SK-N-MC (cell line): ENCODE measurements around the gene HMGXB3.

Experiments
- DNase-seq: peaks from one replicate; pipeline ENCODE4 v3.0.0-alpha.2; 2011; ENCODE audit warnings: low read depth, low spot score
- H3K27ac ChIP-seq: fragments of 200-600 bp; sonication (generic); 2 replicates; pipeline ENCODE4 v1.5.1; 2016; ENCODE audit warnings: mixed run types
- H3K36me3 ChIP-seq: fragments of 200-600 bp; sonication (generic); 2 replicates; pipeline ENCODE4 v1.6.1; 2017; ENCODE audit warnings: antibody characterized with exemption, low read length, mixed read lengths; ENCODE audit not compliant: insufficient read depth
- H3K4me3 ChIP-seq: fragments of 200-600 bp; sonication (generic); 2 replicates; pipeline ENCODE4 v1.5.1; 2016
- H3K9ac ChIP-seq: fragments of 200-600 bp; sonication (generic); 2 replicates; pipeline ENCODE4 v1.8.0; 2017; ENCODE audit warnings: mixed run types, mixed read lengths; ENCODE audit not compliant: insufficient read length
- H3K9me3 ChIP-seq: fragments of 200-600 bp; sonication (generic); 2 replicates; pipeline ENCODE4 v1.6.1; 2017; ENCODE audit warnings: low read depth, mild to moderate bottlenecking, antibody characterized with exemption, low read length, moderate library complexity, mixed read lengths
- EZH2 ChIP-seq: fragments of 200-600 bp; sonication (generic); IDR thresholded peaks from one replicate; pipeline ENCODE4 v1.6.1; 2017; ENCODE audit warnings: antibody characterized with exemption
- FOXP2 ChIP-seq: optimal IDR thresholded peaks from 2 replicates; pipeline ENCODE3; 2011; ENCODE audit warnings: mild to moderate bottlenecking, moderate library complexity; ENCODE audit not compliant: insufficient read depth; ENCODE audit errors: extremely low read length, control extremely low read depth
- POLR2AphosphoS5 ChIP-seq: IDR thresholded peaks from 2 replicates; pipeline ENCODE4 v1.6.1; 2012; ENCODE audit warnings: mild to moderate bottlenecking, low read depth, low read length, borderline replicate concordance

The HMGXB3 gene

DNA sequence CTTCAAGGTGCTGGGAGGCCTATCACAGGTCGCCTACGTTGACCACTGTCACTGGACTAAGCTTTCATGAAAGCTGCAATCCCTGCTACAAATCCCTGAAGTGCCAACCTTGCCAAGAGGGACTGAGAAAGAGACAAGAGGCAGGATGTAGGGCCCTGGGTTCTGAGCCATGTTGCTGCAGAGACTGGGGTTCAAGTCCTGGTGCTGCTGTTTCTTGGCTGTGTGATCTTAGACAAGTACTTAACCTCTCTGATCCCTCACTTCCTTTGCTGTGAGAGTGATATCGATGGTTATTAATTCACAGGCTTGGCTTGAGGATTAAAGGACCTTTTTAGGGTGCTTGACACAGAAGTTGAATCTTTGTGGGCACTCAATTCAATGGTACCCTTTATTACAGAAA lies 70.3 kb downstream of the HMGXB3 start:
- H3K9ac ChIP-seq = no peak overlapping the region
- no peaks in the 10 kb centered on the region for H3K36me3 ChIP-seq
- H3K4me3 ChIP-seq = no peak overlapping the region
- no peaks in the 10 kb centered on the region for H3K9me3 ChIP-seq
- DNase-seq = no peak
- no peak overlapping the region for H3K27ac ChIP-seq
- no peak for TF ChIP-seq POLR2AphosphoS5
- TF ChIP-seq EZH2 = no peak
- TF ChIP-seq FOXP2 = no peak

DNA sequence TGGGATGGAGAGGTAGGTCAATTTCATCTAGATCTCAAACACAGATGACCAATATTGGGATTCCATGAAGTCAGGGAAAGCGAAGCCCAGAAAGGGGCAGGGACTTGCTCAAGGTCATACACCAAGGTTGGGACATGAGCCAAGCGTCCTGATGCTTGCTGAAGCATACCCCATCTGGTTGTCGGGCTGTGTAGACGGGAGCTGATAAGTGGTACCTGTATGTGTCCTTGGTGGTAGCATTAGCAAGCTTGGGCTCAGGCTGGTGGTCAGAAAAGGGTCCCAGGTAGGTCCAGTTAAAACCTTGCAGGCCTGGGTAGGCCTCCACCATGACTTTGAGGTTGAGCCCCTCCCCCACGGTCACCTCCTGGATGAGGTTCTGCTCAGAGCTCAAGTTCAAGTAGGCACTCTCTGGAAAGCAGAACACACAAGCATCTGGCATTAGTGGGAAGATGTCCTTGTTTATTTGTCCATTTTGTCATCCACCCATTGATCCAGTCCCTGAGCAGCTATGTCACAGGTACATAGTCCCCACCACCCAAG lies 72.6 kb downstream of the HMGXB3 start:
- H3K9me3 ChIP-seq = no peaks in the 10 kb centered on the region

DNA sequence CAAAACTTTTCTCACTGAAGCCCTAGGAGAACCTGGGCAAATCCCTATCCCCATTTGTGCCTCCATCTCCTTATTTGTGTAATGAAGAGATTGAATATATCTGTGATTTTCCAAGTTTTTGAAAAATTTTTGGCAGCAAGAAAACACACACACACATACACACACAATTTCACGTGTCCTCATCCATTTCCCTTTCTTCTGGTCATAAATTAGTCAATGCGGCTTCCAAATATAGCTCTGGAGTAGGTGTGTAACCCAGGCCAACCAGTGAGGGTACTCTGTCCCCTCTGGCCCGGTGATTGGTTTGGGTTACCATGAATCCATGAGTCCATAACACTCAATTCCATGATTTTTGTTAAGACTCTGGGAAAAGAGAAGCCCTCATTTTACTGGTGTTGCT lies 73.1 kb downstream of the HMGXB3 start:
- H3K9me3 ChIP-seq = no peaks in the 10 kb centered on the region
- H3K4me3 ChIP-seq = no peak overlapping the region
- DNase-seq = no peak
- no peak for TF ChIP-seq EZH2
- TF ChIP-seq FOXP2 = no peak
- no peak for TF ChIP-seq POLR2AphosphoS5
- H3K9ac ChIP-seq = no peak overlapping the region
- no peak overlapping the region for H3K27ac ChIP-seq
- H3K36me3 ChIP-seq = no peaks in the 10 kb centered on the region

More for the DNA sequence above, 72.6 kb downstream of the HMGXB3 start:
- TF ChIP-seq FOXP2 (no peak), EZH2 (no peak), POLR2AphosphoS5 (no peak)
- no peak for DNase-seq
- Histone ChIP-seq H3K27ac (no peak overlapping the region), H3K9ac (no peak overlapping the region), H3K4me3 (no peak overlapping the region), H3K36me3 (no peaks in the 10 kb centered on the region)

DNA sequence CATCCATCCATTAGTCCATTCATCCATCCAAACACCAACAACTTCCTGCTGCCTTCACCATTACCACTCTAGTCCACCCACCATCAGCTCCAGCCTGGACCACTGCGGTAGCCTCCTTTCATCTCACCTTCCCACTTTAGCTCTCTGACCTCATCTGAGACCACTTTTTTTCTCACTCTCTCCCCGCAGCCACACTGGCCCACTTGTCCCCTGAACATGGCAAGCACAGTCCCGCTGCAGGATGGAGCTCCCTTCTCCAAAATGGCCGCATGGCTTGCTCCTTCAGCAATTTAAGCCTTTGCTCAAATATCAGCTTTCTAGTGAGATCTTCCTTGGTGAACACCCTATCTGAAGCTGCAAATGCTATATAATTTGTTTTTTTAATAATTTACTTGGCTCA lies 74.7 kb downstream of the HMGXB3 start:
- H3K9me3 ChIP-seq = no peaks in the 10 kb centered on the region
- no peak for TF ChIP-seq EZH2
- no peak for TF ChIP-seq POLR2AphosphoS5
- no peak for TF ChIP-seq FOXP2
- H3K4me3 ChIP-seq = no peak overlapping the region
- H3K9ac ChIP-seq = no peak overlapping the region
- H3K27ac ChIP-seq = no peak overlapping the region
- H3K36me3 ChIP-seq = no peaks in the 10 kb centered on the region
- no peak for DNase-seq

DNA sequence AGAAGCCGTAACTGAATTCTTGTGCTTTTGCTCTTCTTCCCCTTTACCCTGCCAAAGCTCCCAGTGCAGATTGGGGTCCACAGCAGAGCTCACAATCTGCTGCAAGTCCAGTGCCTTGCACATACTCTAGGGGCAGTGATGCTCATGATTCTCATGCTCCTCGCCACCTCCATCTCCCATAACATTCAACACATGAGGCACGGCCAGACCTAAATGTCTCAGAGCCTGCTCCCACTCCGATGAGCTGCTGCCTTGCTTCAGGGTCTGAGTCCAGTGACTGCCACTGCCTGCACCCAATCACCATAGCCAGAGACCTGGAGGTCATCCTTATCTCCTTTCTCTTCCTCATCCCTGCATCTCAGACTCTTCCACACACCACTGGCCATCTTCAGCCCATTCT lies 75.3 kb downstream of the HMGXB3 start:
- DNase-seq = no peak
- no peak for TF ChIP-seq EZH2
- TF ChIP-seq POLR2AphosphoS5 = no peak
- no peak for TF ChIP-seq FOXP2
- H3K27ac ChIP-seq = no peak overlapping the region

DNA sequence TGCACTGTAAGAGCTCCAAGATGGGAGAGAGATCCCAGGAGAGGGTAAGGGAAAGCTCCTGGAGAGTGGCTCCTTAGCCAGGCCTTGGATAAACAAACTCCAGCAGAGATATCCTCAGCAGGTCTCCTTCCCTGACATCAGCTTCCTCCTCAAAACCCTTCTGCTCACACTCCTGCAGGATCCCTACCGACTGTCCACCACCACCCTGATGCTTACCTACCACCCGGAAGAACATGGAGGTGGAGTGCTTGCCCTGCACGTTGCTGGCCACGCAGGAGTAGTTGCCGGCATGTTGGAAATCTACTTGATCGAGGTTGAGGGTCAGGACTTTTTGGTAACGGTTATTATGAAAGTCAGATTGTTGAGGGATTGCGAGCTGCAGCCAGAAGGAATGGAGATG lies 76.5 kb downstream of the HMGXB3 start:
- TF ChIP-seq EZH2 (no peak), FOXP2 (no peak), POLR2AphosphoS5 (no peak)
- no peak overlapping the region for H3K4me3 ChIP-seq
- no peak for DNase-seq
- H3K9me3 ChIP-seq = no peaks in the 10 kb centered on the region
- H3K9ac ChIP-seq = no peak overlapping the region
- no peak overlapping the region for H3K27ac ChIP-seq
- H3K36me3 ChIP-seq = no peaks in the 10 kb centered on the region

More for the DNA sequence above, 75.3 kb downstream of the HMGXB3 start:
- H3K9ac ChIP-seq = no peak overlapping the region
- H3K36me3 ChIP-seq = no peaks in the 10 kb centered on the region
- H3K9me3 ChIP-seq = no peaks in the 10 kb centered on the region
- H3K4me3 ChIP-seq = no peak overlapping the region

DNA sequence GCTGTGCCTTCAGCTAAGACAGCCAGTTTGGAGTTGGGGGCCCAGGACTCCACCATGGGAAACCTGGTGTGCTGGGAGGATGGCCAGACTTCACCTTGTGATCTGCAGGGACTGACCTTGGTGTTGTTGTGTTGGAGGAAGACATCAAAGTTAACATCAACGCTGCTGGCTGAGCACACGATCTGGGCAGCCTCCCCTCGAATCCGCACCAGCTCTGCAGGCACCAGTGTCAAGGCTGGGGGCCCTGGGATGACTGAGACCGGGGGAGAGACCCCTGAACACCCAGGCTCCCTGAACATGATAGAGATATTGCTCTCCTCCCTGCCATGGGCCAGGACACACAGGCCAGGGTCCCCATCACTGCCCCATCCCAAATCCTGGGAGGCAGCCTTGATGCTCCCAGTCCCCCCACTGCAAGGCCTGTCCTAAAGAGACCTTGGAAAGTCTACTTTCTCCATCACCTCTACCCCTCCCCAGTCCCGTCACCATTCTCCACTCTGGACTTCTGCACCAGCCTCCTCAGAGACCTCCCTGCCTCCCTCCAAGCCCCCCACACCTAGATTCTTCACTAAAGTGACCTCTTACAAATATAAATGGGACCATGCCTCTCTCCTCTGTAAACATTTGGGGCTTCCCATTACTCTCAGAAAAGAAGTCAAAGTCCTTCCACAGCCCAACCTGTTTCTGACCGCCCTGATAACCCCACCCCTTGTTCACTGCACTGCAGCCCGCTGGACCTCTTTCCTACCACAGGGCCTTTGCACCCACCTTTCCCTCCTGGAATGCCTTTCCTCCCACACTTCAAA lies 77.7 kb downstream of the HMGXB3 start:
- no peak for DNase-seq
- H3K9ac ChIP-seq = no peak overlapping the region
- H3K36me3 ChIP-seq = no peaks in the 10 kb centered on the region
- no peak for TF ChIP-seq FOXP2
- no peak for TF ChIP-seq EZH2
- no peak for TF ChIP-seq POLR2AphosphoS5
- no peaks in the 10 kb centered on the region for H3K9me3 ChIP-seq
- no peak overlapping the region for H3K27ac ChIP-seq
- H3K4me3 ChIP-seq = no peak overlapping the region

DNA sequence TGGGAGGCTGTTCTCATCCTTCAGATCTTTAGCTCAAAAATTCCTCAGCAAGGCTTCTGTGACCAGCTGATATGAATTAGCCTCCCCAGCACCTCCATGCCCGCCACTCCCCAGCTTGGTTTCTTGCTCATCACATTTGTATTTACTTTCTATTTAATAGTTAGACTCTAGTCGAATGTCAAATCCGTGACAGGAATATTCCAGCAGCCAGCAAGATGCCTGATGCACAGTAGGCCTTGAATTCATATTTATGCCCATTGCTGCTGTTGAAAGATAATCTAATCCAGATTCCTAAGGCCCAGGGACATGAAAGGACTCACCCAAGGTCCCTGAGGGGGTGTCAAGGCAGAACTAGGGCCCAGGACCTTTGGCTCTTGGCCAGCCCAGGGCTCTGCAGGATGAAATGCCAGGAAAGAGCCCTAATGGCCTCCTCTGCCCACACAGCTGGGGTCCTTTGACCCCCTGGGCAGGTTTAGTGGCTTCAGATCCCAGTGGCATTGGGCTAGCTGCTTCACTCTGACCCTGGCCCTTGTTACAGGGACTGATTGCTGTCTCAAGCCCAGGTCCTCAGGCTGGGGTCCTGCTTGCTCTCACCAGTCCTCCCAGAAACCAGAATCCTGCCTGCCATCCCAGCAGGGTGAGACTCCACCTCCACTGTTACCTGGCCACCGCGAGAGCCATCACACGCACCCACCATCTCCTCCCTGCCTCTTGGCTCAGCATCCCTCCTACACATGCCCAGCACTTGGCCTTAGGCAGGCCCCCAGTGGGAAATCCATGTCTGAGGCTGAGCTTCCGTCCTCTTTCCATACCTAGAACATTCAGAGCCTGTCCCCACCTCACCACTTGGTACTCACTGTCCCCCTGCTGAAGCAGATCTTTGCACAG lies 78.5 kb downstream of the HMGXB3 start:
- no peak overlapping the region for H3K4me3 ChIP-seq
- no peak overlapping the region for H3K27ac ChIP-seq
- no peaks in the 10 kb centered on the region for H3K36me3 ChIP-seq
- no peak for DNase-seq
- no peak overlapping the region for H3K9ac ChIP-seq
- TF ChIP-seq POLR2AphosphoS5 = no peak
- no peak for TF ChIP-seq FOXP2
- no peak for TF ChIP-seq EZH2
- no peaks in the 10 kb centered on the region for H3K9me3 ChIP-seq
